Measurements from ENCODE around the gene CASKIN2. TPM values are rescaled to one million over a fixed set of nuclear protein-coding genes. Genes with fewer than 3 reads are reported as not detected.
"Not testable (repeated sequence)": the region's sequence is repeated elsewhere in the genome, so short reads cannot be mapped to it uniquely, and the experiment has no call there.

Gene CASKIN2
- polyA plus RNA-seq, 1 donor = 32.0 TPM

DNA sequence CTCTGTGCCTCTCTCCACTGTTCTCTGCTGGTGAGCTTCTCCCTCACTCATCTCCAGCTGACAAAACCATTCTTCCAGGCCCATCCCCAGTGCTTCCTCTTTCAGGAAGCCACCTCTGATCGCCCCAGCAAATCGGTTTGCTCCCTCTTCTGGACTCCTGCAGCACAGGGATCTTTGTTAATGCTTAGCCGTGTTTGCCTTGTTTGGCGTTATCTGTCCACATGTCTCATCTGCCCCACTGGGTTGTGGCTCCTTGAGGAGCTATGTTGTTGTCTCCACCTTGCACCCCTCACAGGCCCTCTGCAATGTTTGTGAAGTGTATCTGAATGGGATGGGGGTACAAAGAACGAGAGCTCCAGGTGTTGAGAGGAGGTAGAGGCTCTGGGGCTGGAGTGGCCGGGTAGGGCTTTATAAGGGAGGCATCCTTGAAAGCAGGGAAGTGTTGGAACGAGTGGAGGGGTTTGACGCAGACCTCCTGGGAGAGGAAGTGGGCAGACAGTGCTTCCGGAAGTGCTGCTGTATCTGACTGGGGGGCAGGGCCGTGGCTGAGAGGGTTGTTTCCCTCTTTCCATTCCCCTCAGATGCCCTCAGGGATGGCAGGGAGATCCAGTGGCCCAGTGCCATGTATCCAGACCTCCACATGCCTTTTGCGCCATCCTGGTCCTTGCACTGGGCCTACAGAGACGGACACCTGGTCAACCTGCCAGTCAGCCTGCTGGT is 27.8 kb downstream of the CASKIN2 start:
- no peak for DNase-seq

DNA sequence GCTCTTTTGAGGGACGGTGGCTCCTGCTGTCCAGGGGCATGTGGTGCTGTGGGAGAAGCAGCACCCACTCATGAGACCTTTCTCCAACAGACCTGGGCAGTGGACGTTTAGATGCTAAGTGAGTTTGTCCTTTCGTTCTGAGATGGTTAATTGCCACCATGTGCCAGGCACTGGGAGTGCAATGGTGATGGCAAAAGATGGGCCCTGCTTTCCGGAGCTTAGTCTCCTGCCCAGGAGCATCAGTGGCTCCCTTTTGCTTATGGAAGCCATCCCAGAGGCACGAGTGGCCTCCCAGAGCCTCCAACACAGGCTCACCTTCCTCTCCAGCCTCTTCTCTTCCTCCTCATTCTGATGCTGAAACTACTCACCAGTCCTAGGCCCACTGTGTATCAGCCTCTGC is 28.4 kb downstream of the CASKIN2 start:
- DNase-seq = no peak

DNA sequence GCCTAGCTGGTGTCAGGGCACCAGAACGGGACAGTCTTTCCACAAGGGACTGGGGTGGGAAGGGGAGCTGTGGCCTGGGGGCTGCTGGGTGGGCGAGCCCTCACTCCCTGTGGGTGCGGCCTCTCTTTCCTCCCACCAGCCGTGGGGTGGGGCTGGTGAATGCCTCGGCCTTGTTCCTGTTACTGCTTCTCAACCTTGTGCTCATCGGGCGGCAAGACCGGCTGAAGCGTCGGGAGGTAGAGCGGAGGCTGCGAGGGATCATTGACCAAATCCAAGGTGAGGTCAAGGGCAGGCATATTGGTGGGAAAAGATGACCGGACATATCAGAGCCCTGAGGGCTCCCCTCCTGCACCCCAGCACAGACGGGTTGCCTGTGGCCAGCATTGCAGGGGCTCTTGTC is 29.2 kb downstream of the CASKIN2 start:
- no peak for DNase-seq

- DNase-seq = no peak
Measured at GRCh38 chr17:75485688-75486087, 29.6 kb downstream of the CASKIN2 start.

DNA sequence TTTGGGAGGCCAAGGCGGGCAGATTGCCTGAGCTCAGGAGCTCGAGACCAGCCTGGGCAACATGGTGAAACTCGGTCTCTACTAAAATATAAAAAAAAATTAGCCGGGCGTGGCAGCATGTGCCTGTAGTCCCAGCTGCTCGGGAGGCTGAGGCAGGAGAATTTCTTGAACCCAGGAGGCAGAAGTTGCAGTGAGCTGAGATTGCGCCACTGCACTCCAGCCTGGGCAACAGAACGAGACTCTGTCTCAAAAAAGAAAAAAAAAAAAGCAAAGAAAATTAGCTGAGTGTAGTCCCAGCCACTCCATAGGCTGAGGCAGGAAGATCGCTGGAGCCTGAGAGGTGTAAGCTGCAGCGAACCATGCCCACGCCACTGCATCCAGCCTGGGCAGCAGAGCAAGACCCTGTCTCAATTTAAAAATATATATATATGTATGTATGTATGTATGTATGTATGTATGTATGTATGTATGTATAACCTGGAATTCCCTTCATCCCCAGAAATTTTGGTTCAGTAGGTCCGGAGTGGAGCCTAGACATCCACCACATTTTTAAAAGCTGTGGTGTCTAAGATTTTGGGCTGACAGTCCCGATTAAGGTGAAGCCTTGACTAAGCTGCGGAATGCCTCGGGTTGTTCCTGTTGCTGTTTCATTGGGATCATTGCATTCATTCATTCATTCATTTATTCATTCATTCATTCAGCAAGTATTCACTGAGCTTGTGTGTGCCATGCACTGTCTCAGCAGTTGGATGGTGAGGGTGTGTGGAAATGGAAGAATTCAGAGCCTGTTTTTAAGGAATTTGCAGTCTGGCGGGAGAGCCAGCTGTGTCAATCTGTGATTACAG is 33.0 kb downstream of the CASKIN2 start:
- no peak for DNase-seq

DNA sequence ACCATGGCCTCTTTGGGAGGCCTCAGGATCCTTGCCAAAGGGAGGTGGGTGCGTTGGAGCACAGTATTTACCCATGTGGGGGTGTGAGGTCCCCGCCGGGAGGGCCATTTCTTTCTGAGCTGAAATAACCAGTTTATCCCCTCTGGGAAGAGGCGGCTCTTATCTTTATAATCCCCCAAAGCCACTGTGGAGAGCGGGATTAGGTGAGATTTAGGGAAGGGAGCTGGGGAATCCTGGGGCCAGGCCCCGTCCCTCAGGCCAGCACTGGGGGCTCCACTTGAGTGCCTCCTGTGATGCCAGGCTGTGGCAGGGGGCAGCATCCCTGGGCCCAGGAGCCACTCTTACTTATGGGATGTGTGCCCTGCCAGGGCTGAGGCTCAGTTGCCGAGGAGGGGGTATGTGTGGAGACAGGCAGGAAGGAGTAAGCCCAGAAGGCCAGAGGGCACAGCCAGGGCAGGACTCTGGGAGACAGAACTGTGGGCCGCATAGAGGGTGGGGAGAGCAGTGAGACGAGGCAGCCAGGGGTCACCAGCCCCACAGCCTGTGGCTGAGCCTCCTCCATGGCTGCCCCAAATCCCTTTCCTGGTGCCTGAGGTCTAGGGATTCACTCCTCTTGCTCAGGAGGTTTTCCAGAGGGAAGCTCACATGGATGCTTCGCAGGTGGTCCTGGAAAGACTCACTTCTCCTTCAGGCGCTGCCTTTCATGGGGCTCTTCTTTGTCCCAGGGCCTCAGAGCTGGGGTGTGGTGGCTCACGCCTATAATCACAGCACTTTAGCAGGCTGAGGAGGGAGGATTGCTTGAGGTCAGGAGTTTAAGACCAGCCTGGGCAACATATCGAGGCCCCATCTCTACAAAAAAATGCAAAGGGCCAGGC is 33.9 kb downstream of the CASKIN2 start:
- no peak for DNase-seq

GRCh38 chr17:75480281-75480680 is 35.1 kb downstream of the CASKIN2 start:
- DNase-seq = no peak

- no peak for DNase-seq
Measured at GRCh38 chr17:75478508-75478907, 36.8 kb downstream of the CASKIN2 start.

DNA sequence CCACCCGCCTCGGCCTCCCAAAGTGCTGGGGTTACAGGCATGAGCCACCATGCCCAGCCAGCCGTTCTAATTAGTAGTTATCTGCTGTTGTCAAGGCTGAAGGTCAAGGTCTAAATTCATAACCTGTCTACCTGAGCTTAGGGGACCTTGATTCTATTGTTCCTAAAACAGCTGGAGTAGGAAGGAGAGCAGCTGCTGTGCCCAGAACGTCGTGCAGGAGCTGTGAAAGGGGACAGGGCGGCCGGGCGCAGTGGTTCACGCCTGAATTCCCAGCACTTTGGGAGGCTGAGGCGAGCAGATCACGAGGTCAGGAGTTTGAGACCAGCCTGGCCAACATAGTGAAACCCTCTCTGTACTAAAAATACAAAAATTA is 37.9 kb downstream of the CASKIN2 start:
- DNase-seq = not testable (repeated sequence)

DNA sequence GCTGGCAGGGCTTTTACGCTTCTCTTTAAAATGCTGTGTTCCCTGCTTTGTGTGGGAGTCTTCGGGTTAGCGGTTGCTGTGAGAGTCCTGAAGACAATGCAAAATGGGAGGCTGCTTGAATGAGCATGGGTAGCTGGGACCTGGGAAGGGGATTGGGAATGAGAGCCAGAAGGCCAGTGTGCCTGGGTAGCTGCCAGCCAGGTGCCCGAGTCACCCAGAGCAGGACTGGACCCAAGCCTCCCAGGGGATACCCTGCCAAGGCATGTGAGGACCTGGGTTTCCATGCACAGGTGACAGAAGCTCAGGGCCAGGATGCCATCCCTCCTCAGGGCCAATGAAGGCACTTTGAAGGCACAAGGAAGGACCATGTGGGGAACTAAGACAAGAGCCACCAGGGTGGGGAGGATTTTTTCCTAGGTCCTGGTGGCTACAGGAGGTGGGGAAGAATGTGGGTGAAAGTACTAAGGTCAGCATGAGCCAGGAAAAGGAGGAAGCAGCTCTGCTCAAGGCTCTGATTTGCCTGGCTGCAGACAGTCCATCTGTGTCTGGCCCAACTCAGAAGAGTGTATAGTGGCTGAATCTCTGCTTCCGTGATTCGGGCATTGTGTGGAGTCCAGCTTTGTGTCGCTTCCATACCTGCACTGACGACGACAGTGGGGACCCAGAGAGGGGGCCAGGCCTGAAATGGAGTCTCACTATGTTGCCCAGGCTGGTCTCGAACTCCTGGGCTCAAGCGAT is 38.4 kb downstream of the CASKIN2 start:
- no peak for DNase-seq

DNA sequence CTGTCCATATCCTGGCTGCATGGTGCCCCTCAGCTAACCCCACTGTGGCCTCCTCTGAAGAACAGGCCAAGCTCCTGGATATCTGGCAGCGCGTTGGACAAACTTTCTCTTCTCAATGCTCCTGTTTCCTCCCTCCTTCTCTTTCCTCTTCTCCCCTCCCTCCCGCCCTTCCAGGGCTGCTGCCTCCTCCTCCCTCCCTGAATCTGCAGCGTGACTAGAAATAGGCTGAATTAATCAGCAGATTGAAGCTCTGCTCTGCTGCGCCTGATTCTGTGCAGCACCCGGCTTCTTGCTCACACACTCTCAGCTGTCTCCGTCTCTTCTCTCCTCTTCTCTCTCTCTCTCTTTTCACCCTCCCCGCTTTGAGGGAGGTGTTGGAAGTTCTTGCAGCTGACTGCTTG is 39.1 kb downstream of the CASKIN2 start:
- no peak for DNase-seq

DNA sequence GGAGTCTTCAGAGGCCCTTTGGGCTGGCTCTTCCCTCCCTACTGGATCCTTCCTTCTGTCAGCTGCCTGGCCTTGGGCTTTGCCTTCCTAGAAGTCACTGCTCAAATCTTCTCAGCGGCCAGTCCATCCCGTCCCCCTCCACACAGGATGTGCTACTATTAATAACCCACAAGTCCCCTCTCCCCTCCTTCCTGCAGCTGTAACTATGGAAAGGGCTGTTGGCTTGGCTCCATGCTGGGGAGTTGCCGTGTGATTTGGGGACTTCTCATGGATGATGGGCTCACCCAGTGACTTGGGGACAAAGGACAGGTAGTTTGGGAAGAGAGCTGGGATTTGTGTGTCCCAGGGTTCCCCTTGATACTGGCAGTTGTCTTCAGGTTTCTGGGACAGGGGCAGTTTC is 39.5 kb downstream of the CASKIN2 start:
- peak; percentile 74 for DNase-seq

DNA sequence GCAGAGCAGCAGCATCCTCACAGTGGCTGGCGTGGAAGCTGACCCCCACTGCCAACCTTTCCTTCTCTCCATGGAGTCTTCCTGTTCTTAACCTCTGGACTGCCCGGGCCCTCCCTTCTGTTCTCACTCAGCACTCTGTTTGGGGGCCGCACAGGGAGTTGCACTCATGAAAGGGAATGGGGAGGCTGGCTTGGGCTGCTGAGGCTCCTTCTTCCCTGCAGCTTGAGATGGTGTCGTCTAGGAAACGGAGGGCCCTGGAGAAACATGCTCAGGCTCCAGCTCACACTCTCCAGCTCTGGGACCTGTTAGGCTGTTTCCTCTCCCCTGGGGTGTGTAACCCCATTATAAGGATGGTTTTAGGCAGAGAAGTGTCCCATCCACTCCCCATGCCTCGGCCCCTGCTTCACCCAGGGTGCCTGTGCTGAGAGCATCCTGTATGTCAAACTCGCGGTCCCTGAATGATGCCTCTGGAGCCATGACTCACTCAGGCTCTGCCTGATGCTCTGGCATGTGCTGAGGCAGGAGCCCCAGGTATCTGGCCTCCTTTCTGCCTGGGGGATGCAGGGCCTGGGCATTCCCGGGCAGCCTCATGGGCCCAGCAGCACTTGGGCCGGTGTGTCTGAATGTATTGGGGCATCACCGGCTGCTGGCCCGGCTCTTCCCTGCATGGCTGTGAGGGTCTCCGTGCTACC is 40.0 kb downstream of the CASKIN2 start:
- no peak for DNase-seq

GRCh38 chr17:75474736-75475135 is 40.6 kb downstream of the CASKIN2 start:
- no peak for DNase-seq

DNA sequence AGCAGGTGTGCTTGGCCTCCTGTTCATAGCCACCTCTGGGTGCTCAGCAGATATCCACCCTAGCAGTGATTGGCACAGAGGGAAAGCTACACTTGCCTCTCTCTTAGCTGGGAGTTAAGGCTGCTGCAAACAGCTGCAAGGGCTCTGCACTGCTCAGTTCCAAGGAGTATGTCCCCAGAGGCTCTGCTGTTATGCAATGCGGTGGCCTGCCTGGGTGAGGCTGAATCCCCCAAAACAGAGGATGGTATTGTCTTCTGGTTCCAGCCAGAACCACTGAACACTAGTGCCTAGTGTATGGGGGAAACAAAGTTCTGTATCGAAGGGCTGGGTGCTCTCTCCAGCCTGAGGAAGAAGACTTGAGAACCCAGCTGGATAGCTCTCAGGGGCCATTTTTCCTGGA is 42.1 kb downstream of the CASKIN2 start:
- DNase-seq = no peak

DNA sequence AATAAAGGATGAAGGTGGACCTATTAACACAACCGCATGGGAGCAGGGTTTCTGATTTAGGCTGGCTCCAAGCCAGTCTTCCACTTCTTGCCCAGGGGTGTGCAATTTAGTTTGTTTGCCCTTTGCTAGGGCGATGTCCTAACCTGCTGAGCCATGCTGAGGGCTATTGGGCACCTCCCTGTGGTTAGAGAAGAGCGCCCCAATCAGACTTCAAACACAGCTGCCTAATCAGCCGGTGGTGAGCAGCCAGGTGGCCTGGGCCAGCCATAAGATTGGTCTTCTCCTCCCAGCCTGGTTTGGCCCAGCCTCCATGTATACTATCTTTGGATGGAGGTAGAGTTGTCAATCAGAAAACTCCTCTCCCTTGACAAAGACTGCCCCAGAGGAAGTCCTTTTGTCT is 43.2 kb downstream of the CASKIN2 start:
- DNase-seq = no peak

GRCh38 chr17:75471207-75471606 is 44.1 kb downstream of the CASKIN2 start:
- no peak for DNase-seq

DNA sequence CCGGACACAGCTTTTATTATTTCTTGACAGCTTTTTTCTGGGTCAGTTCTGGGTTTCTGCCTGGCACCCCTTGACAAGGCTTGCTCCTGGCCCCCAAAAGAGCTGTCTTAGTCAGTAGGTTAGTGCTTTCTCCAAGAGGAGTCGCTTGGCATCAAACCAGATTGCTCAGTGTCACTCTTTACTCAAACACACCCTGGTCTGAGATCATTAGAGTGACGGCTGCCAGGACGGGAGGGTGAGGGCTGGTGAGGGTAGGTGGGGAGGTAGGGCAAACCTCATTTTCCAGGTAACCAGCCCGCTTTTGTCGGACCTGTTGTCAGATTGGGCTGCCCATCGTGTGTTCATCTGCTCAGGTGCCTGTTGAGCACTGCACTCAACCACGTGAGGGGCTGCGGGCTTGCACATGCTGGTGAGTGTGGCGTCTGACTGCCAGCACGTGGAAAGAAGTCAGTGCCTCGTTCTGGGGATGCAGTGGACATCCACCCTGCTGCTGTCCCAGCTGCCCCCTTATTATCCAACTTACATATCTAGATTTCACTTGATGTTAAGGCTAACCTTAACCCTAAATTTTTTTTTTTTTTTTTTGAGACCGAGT is 46.5 kb downstream of the CASKIN2 start:
- DNase-seq = no peak

DNA sequence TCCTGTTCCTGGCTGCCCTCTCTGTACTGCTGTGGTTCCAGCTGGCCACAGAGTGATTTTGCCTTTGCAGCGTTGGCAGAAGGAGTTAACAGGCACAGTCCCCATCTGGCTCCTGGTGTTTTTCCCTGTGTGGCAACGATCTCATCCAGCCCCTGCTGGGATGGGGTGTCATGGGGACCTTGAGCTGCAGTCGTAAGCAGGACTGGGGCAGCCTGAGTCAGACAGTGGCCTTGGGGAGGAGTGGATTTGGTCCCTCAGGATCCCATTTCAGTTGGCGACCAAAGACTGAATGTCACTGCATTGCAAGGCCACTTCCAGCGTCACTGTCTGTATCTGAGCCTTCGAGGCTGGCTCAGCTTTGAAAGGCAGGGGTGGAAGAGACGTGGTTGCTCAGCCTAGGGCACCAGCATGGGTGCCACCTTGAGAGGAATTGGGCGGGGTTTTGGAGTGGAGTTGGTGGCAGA is 47.0 kb downstream of the CASKIN2 start:
- DNase-seq = no peak

GRCh38 chr17:75465039-75465438 is 50.3 kb downstream of the CASKIN2 start:
- DNase-seq = no peak

DNA sequence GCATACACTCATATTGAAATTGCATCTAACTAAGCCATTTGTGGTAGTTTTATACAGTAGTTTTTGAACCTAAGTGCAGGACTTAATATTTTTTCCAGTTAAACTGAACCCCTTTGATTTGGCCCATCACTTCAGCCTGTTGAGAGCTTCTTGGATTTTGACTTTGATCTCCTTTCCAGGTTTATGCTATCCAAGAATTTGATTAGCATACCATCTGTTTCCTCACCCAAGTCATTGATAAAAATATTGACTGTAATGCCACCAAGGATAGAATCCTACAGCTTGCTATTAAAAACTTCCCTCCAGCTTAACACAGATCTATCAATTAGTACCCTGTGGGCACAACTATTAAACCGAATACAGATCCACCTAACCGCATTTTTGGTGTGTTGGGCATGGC is 51.7 kb downstream of the CASKIN2 start:
- no peak for DNase-seq
